Activated CD4-positive, alpha-beta T cell treated with anti-CD3 and anti-CD28 coated beads, Interleukin-2, amount 50 U/mL, for 24 hours (primary cell): ENCODE results near the gene CNBD2.
"Not testable (repeated sequence)": the region's sequence is repeated elsewhere in the genome, so short reads cannot be mapped to it uniquely, and the experiment has no call there.

ENCODE experiments used
- DNase-seq, 2 donors: peaks; one replicate each; pipeline ENCODE4 v3.0.0-alpha.2; 2020; ENCODE audit warnings: low read depth in 1 of 2, low spot score in 1 of 2

The CNBD2 gene

GRCh38 chr20:36060676-36061075, 92.3 kb downstream of the CNBD2 start:
- no peak for DNase-seq

GRCh38 chr20:36061754-36062153, 93.4 kb downstream of the CNBD2 start:
- DNase-seq: no peak

DNA sequence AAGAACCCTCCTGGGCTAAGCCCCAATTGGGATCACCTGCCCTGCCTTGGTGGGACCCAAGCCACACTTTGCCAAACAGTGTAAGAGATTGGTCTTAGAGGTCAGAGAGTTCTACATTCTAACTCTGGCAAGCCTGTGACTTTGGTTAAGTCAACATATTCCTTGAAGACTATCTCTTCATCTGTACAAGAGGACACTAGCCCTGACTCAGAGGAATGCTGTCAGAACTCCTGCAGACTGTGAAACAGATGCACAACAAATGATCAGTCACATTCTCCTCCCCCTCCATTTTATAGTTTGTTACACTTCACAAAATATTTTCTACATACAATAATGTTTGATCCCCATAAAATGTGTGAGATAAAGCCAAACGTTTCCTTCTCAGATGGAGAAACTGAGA, 94.4 kb downstream of the CNBD2 start:
- DNase-seq: no peak

DNA sequence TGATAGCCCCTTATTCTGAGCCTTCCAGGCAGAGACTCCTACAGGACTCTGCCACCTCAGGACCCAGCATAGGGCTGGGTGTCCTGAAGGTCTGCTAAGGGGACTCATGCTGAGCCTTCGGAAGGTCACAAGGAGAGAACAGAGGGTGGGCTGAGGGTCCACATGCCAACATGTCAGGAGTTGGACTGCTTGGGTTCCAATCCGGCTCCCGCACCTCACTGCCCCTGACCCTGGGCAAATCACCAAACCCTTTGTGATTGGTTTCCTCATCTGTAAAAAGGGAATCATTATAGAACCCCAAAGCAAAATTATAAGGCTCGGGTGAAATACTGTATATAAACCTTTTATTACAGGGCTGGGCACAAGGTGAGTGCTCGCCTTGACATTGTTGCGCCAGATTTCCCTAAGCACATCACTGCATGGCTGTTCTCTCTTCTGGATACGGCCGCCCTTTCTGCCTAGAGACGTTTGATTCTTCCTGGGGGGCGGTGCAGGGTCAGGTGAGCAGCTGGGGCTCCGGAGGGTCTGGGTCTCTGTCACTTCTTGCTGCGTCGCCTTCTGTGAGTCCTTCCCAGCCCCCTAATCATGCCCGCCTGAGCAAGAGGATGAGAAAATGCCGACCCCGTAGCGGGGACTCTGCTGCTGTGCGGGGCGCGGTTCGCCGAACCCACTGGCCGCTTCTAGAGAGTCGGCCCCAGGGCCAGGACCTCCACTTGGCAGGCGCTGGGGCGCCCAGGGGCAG, 95.7 kb downstream of the CNBD2 start:
- DNase-seq: no peak

- DNase-seq: peak; percentile 88 to 95
Observed at GRCh38 chr20:36064658-36065426, 96.5 kb downstream of the CNBD2 start.

DNA sequence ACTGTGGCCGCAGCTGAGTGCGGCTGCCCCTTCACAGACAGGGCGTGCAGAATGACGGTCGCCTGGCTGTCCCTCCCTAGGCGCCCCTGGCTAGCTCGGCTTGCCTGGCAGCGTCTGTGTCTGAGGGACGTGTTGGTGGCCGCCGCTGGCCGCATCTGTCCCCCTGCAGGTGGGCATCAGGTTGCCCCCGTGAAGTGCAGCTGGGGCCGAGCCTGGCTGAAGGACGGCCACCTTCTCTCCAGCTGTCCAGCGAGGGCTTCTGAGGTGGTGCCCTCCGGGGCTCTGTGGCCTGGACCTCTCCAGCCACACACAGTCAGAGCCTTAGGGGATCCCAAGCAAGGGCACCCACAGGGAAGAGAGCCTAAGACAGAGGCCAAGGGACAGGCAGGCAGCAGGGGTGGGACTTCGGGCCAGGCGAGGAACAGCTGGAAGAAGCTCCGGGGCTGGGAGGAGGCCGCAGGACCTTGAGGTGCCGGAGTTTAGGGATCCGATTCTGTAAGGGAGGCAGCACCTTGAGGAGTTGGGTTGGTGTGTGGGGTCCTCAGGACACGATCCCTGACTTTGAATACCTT, 97.1 kb downstream of the CNBD2 start:
- no peak for DNase-seq

DNA sequence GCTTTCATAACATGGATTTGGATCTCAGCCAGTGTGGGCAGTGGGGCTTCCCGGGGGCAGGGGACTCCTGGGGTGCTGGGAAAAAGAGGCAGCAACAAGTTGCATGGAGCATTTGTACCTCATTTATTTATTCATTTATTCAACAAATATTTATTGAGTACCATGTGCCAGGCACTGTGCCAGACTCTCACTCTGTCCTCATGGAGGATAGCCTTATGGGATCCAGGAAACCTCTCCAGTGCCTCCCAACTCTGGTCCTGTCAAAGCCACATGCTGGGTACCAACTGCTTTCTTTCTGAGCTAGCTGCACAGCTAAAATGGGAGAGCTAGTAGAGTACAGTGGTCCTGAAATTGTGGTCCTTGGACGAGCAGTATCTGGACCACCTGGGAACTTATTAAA, 98.4 kb downstream of the CNBD2 start:
- DNase-seq: no peak

DNA sequence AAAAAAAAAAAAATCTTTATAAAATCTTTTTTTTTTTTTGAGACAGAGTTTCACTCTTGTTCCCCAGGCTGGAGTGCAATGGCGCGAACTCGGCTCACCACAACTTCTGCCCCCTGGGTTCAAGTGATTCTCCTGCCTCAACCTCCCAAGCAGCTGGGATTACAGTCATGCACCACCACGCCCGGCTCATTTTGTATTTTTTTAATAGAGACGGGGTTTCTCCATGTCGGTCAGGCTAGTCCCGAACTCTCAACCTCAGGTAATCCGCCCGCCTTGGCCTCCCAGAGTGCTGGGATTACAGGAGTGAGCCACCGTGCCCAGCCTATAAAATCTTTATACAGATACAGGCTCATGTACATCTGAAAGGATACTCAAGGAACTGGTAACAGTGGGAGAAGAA, 100.1 kb downstream of the CNBD2 start:
- DNase-seq: not testable (repeated sequence)

DNA sequence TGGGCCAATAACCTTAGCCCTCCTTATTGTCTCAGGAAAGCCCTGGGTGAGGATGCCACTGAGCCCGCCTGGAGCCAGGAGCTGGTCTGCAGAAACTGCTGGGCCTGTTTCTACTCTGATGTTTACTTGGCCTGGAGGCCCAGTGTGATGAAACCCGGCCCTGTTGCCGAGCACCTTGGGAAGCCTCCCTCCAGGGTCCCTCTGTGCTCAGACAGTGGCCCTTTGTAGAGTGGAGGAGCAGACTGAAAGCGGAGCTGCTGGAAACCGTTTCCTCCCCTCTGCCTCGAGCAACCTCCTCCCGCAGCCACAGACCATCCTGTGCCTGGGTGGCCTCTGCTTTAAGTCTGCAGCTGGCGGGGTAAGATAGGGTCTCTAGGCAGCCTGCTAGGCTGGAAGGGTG, 102.1 kb downstream of the CNBD2 start:
- DNase-seq: no peak

- no peak for DNase-seq
Observed at GRCh38 chr20:36071848-36072247, 103.5 kb downstream of the CNBD2 start.

- DNase-seq: no peak
Observed at GRCh38 chr20:36074983-36075382, 106.6 kb downstream of the CNBD2 start.

GRCh38 chr20:36077762-36078161, 109.4 kb downstream of the CNBD2 start:
- not testable (repeated sequence) for DNase-seq

GRCh38 chr20:36079486-36079885, 111.1 kb downstream of the CNBD2 start:
- DNase-seq: no peak

DNA sequence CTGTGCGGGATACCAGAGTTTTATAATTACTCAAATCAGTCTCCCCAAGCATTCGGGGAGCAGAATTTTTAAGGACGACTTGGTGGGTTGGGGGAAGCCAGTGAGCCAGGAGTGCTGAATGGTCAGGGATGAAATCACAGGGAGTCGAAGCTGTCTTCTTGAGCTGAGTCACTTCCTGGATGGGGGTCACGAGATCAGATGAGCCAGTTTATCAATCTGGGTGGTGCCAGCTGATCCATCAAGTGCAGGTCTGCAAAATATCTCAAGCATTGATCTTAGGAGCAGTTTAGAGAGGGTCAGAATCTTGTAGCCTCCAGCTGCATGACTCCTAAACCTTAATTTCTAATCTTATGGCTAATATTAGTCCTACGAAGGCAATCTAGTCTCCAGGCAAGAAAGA, 111.6 kb downstream of the CNBD2 start:
- DNase-seq: not testable (repeated sequence)
